ENCODE results near the gene FGD5.

DNA sequence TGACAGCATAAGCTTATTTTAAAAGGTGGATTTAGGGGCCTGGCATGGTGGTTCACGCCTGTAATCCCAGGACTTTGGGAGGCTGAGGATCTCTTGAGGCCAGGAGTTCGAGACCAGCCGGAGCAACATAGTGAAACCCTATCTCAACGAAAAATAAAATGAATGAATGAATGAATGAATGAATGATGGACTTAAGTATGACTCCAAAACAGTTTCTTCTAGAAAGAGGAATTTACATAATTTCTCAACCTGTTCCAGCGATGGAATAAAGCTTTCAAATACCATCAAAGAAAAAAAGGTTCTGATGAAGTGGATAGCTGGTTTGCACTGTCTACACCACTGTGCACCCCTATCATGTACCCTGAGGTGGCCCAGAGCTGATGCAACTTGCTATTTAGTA is 108.5 kb downstream of the FGD5 start:
- no peak for TF ChIP-seq CTCF (IDR thresholded peaks at IDR 0.05; ENCODE audit: low read depth, low read length)
- TF ChIP-seq, protein P1, sequence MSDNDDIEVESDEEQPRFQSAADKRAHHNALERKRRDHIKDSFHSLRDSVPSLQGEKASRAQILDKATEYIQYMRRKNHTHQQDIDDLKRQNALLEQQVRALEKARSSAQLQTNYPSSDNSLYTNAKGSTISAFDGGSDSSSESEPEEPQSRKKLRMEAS (IDR thresholded peaks at IDR 0.05; ENCODE audit: low read depth, low read length) = no peak
- TF ChIP-seq POLR2A (IDR thresholded peaks at IDR 0.05; ENCODE audit: extremely low read depth, insufficient read length) = no peak
- TF ChIP-seq MYC (IDR thresholded peaks at IDR 0.05; ENCODE audit: low read depth, low read length) = no peak
